Osteoblast (primary cell): ENCODE measurements around the gene ABHD17B. TPM values are rescaled to one million over a fixed set of nuclear protein-coding genes. Genes with fewer than 3 reads are reported as not detected.

Source experiments
- DNase-seq: peaks from one replicate; pipeline ENCODE4 v3.0.0; 2011; ENCODE audit warnings: low spot score, mixed read lengths; ENCODE audit not compliant: insufficient read length; ENCODE audit errors: missing footprints
- H2AFZ ChIP-seq: 2 replicates; pipeline ENCODE4 v1.6.0; 2011; ENCODE audit warnings: mild to moderate bottlenecking, low read length
- H3K27ac ChIP-seq: 2 replicates; pipeline ENCODE4 v1.5.1; 2011; ENCODE audit warnings: mild to moderate bottlenecking, low read depth, low read length, moderate library complexity
- H3K27me3 ChIP-seq: 2 replicates; pipeline ENCODE4 v1.6.0; 2012; ENCODE audit warnings: mild to moderate bottlenecking, control low read depth, inconsistent platforms, low read length, moderate library complexity; ENCODE audit not compliant: insufficient read depth
- H3K36me3 ChIP-seq: 2 replicates; pipeline ENCODE4 v1.5.1; 2011; ENCODE audit warnings: mild to moderate bottlenecking, low read length, control low read depth, moderate library complexity; ENCODE audit not compliant: insufficient read depth
- H3K4me1 ChIP-seq: 2 replicates; pipeline ENCODE4 v1.5.1; 2011; ENCODE audit warnings: mild to moderate bottlenecking, low read length, control low read depth, moderate library complexity; ENCODE audit not compliant: insufficient read depth
- H3K4me2 ChIP-seq: 2 replicates; pipeline ENCODE4 v1.6.0; 2011; ENCODE audit warnings: mild to moderate bottlenecking, low read length; ENCODE audit not compliant: insufficient read depth
- H3K4me3 ChIP-seq: fragments of 200-600 bp; sonication (generic); 3 replicates; pipeline ENCODE4 v1.5.1; 2012; ENCODE audit warnings: mild to moderate bottlenecking, low read length, inconsistent platforms; ENCODE audit not compliant: insufficient read depth
- H3K79me2 ChIP-seq: 2 replicates; pipeline ENCODE4 v1.6.0; 2012; ENCODE audit warnings: mild to moderate bottlenecking, low read length, control low read depth, inconsistent platforms; ENCODE audit not compliant: insufficient read depth
- H3K9me3 ChIP-seq: 2 replicates; pipeline ENCODE4 v1.5.1; 2011; ENCODE audit warnings: low read depth, low read length, control low read depth
- H4K20me1 ChIP-seq: 2 replicates; pipeline ENCODE4 v1.6.0; 2012; ENCODE audit warnings: mild to moderate bottlenecking, low read length, control low read depth; ENCODE audit not compliant: insufficient read depth
- total RNA-seq: library from RNA; depleted of rRNA; stranded (reverse); fragments of >200 nt; gene quantifications from 2 replicates; pipeline ENCODE4 v1.2.3, GENCODE V29; 2012
- TF ChIP-seq, protein P1 (sequence below): IDR thresholded peaks from 2 replicates; pipeline ENCODE4 v1.5.1; 2011; ENCODE audit warnings: mild to moderate bottlenecking, low read depth, low read length, moderate library complexity; ENCODE audit errors: extremely low read depth

ABHD17B gene
- total RNA-seq, 1 donor, result 21.4 TPM

DNA sequence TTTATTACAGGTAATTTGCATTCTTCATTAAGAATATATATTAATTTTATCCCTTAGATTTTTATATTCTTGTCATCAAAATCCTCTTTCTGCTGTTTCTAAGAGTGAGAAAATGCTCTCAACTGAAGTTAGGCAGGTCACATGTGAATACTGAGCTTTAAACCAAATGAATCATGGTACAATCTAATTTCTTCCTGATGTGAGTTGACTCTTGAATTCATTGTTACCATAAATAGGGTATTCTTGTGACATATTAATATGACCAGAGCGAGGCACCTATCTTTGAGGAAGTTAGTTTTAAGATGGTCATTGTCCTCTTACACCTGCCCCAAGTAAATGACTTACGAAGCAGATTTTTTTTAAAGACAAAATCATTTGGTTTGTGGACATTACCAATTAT is 17.8 kb upstream of the ABHD17B start:
- H3K27me3 ChIP-seq, result no peaks in the 10 kb centered on the region
- no peak overlapping the region for H3K4me3 ChIP-seq
- peak overlapping the region; percentile 83 for H3K27ac ChIP-seq
- DNase-seq, result peak; percentile 85
- no peak overlapping the region for H2AFZ ChIP-seq
- TF ChIP-seq, protein P1, sequence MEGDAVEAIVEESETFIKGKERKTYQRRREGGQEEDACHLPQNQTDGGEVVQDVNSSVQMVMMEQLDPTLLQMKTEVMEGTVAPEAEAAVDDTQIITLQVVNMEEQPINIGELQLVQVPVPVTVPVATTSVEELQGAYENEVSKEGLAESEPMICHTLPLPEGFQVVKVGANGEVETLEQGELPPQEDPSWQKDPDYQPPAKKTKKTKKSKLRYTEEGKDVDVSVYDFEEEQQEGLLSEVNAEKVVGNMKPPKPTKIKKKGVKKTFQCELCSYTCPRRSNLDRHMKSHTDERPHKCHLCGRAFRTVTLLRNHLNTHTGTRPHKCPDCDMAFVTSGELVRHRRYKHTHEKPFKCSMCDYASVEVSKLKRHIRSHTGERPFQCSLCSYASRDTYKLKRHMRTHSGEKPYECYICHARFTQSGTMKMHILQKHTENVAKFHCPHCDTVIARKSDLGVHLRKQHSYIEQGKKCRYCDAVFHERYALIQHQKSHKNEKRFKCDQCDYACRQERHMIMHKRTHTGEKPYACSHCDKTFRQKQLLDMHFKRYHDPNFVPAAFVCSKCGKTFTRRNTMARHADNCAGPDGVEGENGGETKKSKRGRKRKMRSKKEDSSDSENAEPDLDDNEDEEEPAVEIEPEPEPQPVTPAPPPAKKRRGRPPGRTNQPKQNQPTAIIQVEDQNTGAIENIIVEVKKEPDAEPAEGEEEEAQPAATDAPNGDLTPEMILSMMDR, result no peak
- H3K4me2 ChIP-seq, result peak overlapping the region; percentile 3
- H3K4me1 ChIP-seq, result peaks cover 24% of the 10 kb centered on the region
- no peaks in the 10 kb centered on the region for H3K9me3 ChIP-seq
- H3K79me2 ChIP-seq, result peaks cover 53% of the 10 kb centered on the region
- peaks cover 3% of the 10 kb centered on the region for H4K20me1 ChIP-seq
- no peaks in the 10 kb centered on the region for H3K36me3 ChIP-seq

DNA sequence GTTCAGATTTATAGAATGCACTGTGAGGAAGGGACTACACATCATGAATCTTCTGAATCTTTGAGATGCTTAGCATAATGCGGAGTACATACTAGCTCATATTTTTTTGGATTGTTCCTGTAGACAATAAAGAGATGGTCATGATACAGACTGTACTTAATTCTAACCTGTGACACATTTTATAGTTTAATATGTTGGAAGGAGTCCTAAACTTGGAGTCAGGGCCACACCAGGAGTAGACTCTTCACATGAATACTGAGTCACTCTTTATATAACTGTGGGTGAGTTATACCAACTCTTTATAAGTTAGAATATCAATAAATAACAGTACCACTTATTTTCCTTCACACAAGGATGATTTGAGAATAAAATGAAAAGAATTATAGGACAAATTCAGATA is 17.4 kb upstream of the ABHD17B start:
- no peak overlapping the region for H3K4me2 ChIP-seq
- H3K27me3 ChIP-seq, result no peaks in the 10 kb centered on the region
- no peaks in the 10 kb centered on the region for H3K9me3 ChIP-seq
- peaks cover 53% of the 10 kb centered on the region for H3K79me2 ChIP-seq
- DNase-seq, result no peak
- peak overlapping the region; percentile 83 for H3K27ac ChIP-seq
- peaks cover 24% of the 10 kb centered on the region for H3K4me1 ChIP-seq
- H4K20me1 ChIP-seq, result peaks cover 3% of the 10 kb centered on the region
- no peaks in the 10 kb centered on the region for H3K36me3 ChIP-seq
- TF ChIP-seq, protein P1, result no peak
- H3K4me3 ChIP-seq, result no peak overlapping the region
- no peak overlapping the region for H2AFZ ChIP-seq

DNA sequence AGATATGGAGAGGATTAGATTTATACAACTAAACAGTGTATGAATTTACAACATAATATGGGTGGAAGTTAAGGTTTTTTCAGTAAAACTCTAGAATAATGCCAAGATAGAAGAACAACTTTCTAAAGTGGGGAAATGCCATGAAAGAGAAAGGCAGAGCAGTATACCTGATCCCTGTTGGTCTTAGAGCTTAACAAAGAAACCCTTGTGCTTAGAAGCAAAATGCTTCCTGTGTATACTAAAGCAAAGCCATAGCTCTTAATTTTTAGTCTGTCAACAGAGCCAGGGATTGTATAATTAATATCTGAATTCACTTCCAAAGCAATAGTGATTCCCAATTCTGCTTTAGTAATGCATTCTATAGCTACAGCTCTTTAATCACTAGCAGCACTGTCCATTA is 14.8 kb upstream of the ABHD17B start:
- DNase-seq, result no peak
- TF ChIP-seq, protein P1, result no peak
- peaks cover 52% of the 10 kb centered on the region for H3K79me2 ChIP-seq
- H4K20me1 ChIP-seq, result peaks cover 3% of the 10 kb centered on the region
- H3K27ac ChIP-seq, result no peak overlapping the region
- H3K4me2 ChIP-seq, result no peak overlapping the region
- H3K4me1 ChIP-seq, result peaks cover 24% of the 10 kb centered on the region
- H2AFZ ChIP-seq, result no peak overlapping the region
- H3K27me3 ChIP-seq, result no peaks in the 10 kb centered on the region
- no peaks in the 10 kb centered on the region for H3K9me3 ChIP-seq
- H3K4me3 ChIP-seq, result no peak overlapping the region
- no peaks in the 10 kb centered on the region for H3K36me3 ChIP-seq

DNA sequence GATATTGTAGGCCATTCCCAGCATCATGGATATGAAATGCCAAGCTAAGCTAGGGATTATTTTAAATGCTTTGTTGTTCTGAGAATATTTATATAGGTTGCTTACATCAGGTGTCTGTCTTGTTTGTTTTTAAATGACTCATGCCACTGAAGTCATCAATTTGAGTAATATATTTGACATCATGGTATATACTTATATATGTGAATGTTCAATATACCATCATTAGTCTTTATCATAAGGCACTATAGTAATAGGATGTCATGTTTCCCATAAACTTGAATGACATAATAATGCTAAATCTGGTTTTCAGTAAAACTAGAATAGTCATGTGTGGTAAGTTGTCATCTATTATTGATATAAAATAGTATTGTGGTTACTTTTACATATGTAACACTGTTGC is 13.6 kb upstream of the ABHD17B start:
- no peak overlapping the region for H2AFZ ChIP-seq
- DNase-seq, result no peak
- H3K4me3 ChIP-seq, result no peak overlapping the region
- H3K9me3 ChIP-seq, result no peaks in the 10 kb centered on the region
- H3K79me2 ChIP-seq, result peaks cover 52% of the 10 kb centered on the region
- peaks cover 16% of the 10 kb centered on the region for H3K4me1 ChIP-seq
- TF ChIP-seq, protein P1, result no peak
- no peak overlapping the region for H3K4me2 ChIP-seq
- peaks cover 2% of the 10 kb centered on the region for H4K20me1 ChIP-seq
- no peaks in the 10 kb centered on the region for H3K36me3 ChIP-seq
- no peak overlapping the region for H3K27ac ChIP-seq
- H3K27me3 ChIP-seq, result no peaks in the 10 kb centered on the region
